HG03025 (cell line): Measurements from ENCODE around the gene PACS1.
"Not testable (repeated sequence)": the region's sequence is repeated elsewhere in the genome, so short reads cannot be mapped to it uniquely, and the experiment has no call there.

Source experiments
- ATAC-seq: cut with Tn5 transposase; IDR thresholded peaks from one replicate; pipeline ENCODE4 v1.9.1; 2021; ENCODE audit warnings: mild to moderate bottlenecking, moderate library complexity; ENCODE audit not compliant: unreplicated experiment, low FRiP score

The PACS1 gene

GRCh38 chr11:66239998-66240780 is 170.1 kb downstream of the PACS1 start:
- ATAC-seq: no peak

DNA sequence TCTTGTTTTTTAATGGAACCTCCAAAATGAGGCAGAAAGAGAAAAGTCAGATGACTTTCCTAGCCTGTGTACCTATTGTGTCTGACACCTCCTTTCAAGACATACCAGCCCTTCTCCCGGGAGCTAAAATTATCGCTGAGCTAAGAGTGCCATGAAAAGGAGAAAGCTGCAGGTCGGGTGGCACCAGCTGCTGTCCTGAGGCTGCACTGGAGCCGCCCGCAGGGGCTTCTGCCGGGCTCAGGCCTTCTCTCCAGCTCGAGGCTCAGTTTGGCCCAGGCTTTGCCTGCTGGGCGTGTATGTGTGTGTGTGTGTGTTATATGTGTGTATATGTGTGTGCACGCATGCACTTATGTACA is 170.7 kb downstream of the PACS1 start:
- ATAC-seq: no peak

DNA sequence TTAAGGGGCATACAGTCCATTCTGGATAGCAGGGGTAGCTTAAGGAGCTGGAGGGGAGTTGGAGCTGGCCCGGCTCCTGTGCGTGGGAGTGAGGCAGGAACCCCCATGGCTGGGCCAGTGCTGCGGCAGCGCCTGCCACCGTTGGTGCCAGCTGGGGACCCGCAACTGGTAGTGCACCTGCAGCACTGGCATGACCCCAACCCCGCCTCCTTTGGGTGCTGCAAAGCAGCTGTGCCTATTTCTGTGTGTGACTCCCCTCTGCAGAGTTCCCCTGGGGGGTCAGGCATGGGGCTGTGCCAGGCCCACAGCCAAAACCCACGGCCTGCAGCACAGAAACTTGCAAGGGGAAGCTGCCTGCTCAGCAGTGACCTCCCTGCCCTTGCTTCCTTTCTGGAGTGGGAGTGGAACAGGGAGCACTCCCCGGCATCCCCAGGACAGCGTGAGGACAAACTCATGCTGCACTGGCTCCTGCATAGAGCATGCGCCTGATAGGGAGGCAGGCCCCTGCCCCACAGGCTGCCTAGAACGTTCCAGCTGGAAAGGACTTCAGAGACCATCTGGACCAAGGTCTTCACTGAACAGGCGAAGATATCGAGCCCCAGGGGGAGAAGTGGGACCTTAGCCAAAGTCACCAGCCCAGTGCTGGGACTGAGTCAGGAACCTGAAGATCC is 172.2 kb downstream of the PACS1 start:
- ATAC-seq: no peak

GRCh38 chr11:66243782-66244535 is 173.9 kb downstream of the PACS1 start:
- no peak for ATAC-seq

DNA sequence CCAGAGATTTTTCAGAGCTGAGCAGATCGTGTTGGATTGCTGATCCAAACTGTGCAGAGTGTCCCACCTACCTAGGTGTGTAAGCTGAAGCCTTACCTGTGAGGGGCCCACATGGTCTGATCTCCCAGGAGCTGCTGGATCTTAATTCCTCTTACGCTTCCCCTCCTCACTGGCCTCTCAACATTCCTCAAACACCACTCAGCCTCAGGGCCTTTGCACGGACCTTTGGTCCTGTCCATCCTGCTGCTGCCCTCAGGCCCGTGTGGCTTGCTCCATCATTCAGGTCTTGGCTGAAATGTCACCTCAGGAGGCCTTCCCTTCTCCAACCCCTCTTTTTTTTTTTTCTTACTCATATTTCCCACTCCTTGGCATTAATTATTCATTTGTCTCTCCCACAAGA is 177.2 kb downstream of the PACS1 start:
- ATAC-seq: no peak

DNA sequence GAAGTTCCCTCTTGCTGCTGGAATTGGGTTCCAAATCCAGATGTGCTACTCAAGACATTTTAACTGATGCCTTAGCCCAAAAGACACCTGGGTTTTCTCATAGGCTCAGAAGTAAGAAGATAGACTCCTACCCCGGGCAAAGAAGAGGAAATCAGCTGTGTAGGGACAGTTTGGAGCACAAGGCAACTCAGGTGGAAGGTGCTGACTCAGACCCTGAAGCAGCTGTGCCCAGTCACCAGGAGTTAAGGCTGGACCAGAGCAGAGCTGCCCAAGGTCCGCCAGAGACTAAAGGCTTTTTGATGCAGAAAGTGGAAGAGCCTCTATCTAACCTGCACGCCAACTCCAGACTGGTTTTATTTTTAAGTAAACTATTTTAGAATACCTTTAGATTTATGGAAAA is 177.7 kb downstream of the PACS1 start:
- ATAC-seq: no peak

DNA sequence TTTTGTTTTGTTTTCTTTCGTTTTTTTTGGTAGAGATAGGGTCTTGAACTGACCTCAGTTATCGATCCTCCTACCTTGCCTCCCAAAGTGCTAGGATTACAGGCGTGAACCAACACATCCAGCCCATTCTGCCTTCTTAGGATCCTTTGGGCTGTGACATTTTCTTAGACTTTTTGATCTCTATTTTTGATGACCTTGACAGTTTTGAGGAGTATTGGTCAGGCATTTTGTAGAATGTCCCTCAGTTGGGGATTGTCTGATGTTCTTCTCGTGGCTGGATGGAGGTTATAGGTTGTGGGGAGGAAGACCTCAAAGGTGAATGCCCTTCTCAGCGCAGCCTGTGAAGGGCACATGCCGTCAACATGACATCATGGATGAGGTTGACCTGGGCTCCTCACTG is 178.8 kb downstream of the PACS1 start:
- no peak for ATAC-seq

GRCh38 chr11:66251809-66252208 is 181.7 kb downstream of the PACS1 start:
- ATAC-seq: no peak

GRCh38 chr11:66253081-66253480 is 183.0 kb downstream of the PACS1 start:
- ATAC-seq: not testable (repeated sequence)

DNA sequence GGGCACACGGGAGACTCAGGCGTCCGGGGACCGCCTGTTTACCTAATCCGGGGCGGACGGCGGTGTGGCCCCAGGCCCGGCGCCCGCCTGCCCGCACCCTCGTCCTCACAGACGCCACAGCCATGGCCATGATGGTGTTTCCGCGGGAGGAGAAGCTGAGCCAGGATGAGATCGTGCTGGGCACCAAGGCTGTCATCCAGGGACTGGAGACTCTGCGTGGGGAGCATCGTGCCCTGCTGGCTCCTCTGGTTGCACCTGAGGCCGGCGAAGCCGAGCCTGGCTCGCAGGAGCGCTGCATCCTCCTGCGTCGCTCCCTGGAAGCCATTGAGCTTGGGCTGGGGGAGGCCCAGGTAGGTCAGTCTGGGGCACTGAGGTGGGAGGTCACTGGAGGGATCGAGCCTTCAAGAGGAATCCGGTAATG is 188.4 kb downstream of the PACS1 start:
- no peak for ATAC-seq

- no peak for ATAC-seq
Measured at GRCh38 chr11:66259225-66259624, 189.2 kb downstream of the PACS1 start.

- no peak for ATAC-seq
Measured at GRCh38 chr11:66259956-66260355, 189.9 kb downstream of the PACS1 start.

- ATAC-seq: no peak
Measured at GRCh38 chr11:66261578-66261977, 191.5 kb downstream of the PACS1 start.

DNA sequence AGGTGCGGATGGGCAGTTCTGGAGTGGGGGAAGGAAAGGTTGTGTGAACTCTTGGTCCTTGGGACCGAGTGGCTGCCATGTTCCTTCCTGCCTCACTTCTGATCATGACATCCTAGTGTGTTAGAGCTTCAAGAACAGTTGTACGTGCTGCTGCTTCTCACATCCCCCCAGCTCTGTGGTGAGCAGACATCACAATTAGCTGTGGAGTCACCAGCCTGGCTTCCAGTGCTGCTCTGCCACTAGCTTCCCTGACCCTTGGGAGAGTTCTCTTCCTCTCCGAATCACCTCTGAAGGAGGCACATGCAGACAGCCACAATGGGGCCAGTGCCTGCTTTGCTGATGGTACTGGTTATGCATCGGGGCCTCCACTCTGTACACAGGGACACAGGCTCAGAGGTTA is 192.1 kb downstream of the PACS1 start:
- ATAC-seq: no peak

DNA sequence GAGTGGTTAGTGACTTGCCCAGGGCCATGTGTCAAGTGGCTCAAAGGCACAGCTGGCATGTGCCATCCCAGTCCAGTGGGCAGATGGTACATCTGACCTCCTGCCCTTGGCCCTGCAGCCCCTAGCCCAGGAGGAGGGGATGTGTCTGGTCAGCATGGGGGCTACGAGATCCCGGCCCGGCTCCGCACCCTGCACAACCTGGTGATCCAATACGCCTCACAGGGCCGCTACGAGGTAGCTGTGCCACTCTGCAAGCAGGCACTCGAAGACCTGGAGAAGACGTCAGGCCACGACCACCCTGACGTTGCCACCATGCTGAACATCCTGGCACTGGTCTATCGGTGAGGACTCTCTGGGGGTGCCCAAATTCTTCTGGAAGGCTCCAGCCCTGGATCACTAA is 192.6 kb downstream of the PACS1 start:
- no peak for ATAC-seq

DNA sequence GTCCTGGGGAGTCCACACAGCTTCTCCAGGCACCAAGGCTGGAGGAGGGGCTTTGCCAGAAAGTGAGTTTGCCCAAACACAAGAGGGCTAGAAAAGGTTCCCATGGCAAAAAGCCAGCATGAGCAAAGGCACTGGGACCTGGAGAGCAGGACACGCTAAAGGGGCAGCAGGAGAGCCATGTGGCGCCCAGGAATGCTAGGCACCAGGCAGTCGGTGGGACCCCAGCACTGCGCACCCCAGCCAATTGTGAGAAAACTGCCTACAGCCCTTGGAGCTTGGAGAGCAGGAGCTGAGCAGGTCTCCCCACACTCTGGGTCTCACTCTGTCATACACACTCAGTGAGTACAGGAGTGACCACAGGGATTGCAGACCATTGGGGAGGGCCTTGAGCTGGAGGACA is 193.2 kb downstream of the PACS1 start:
- ATAC-seq: no peak

DNA sequence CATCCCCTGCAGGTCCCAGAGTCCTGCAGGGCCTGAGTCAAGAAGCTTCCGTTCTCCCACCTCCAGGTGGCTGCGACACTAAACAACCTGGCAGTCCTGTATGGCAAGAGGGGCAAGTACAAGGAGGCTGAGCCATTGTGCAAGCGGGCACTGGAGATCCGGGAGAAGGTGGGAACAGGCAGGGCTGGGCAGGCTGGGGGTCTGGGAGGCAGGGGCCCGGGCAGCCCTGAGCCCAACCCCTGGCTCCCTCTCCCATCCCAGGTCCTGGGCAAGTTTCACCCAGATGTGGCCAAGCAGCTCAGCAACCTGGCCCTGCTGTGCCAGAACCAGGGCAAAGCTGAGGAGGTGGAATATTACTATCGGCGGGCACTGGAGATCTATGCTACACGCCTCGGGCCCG is 193.7 kb downstream of the PACS1 start:
- ATAC-seq: no peak

DNA sequence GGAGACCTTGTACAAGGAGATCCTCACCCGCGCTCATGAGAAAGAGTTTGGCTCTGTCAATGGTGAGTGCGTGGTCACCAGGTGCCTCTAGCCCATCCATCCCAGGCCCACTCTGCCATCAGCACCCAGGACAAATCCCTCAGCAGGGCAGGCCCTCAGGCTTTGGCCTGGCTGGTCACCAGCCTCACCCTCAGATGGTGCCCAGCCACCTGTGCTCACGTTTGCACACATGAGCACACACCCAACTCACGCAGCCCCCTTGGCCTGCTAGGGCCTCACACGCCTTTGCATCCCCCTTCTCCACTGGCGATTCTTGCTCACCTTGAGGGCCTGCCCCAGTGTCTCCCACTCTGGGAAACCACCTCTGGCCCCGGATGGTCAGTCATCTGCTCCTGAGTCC is 194.3 kb downstream of the PACS1 start:
- ATAC-seq: no peak

GRCh38 chr11:66264914-66265313 is 194.8 kb downstream of the PACS1 start:
- no peak for ATAC-seq

GRCh38 chr11:66265531-66266377 is 195.7 kb downstream of the PACS1 start:
- no peak for ATAC-seq
